Psoas muscle (tissue), 8 donors: ENCODE measurements around the gene PRELP. TPM values are rescaled to one million over a fixed set of nuclear protein-coding genes. Genes with fewer than 3 reads are reported as not detected.
"Not testable (repeated sequence)": the region's sequence is repeated elsewhere in the genome, so short reads cannot be mapped to it uniquely, and the experiment has no call there.

Experiments
- ATAC-seq, 4 donors: fragments of 200-7000 bp; cut with Tn5 transposase; one replicate each; pipeline ENCODE4 v1.9.1; 2020; ENCODE audit warnings: moderate library complexity in 3 of 4, mild to moderate bottlenecking in 2 of 4
- DNase-seq, 2 donors: peaks; one replicate each; pipeline ENCODE4 v3.0.0-alpha.2; 2020
- H3K27ac ChIP-seq: fragments of 200-600 bp; one replicate; pipeline ENCODE4 v1.8.0; 2022
- H3K27me3 ChIP-seq, 3 donors: fragments of 200-600 bp in 1 of 3; one replicate each; pipeline versions ENCODE4 v1.6.1 to v1.8.0; 2013 to 2022; ENCODE audit warnings: low read length in 2 of 3, mild to moderate bottlenecking in 2 of 3, moderate library complexity in 1 of 3; ENCODE audit not compliant: insufficient read depth in 3 of 3
- H3K36me3 ChIP-seq, 2 donors: fragments of 200-600 bp in 1 of 2; one replicate each; pipeline versions ENCODE4 v1.6.1 to v1.8.0; 2013 to 2022; ENCODE audit warnings: low read depth in 1 of 2, mild to moderate bottlenecking in 1 of 2, moderate library complexity in 1 of 2; ENCODE audit not compliant: insufficient read depth in 1 of 2
- H3K4me1 ChIP-seq: fragments of 200-600 bp; one replicate; pipeline ENCODE4 v1.8.0; 2022
- H3K4me3 ChIP-seq: fragments of 200-600 bp; one replicate; pipeline ENCODE4 v1.8.0; 2022; ENCODE audit warnings: mild to moderate bottlenecking
- H3K9me3 ChIP-seq: fragments of 200-600 bp; one replicate; pipeline ENCODE4 v1.8.0; 2022
- CTCF ChIP-seq: fragments of 200-600 bp; IDR thresholded peaks from one replicate; pipeline ENCODE4 v1.8.0; 2022; ENCODE audit warnings: antibody characterized with exemption
- WGBS, 3 donors: extraction: QIAGEN DNeasy Blood & Tissue Kit; methylation state at CpG; one replicate each; pipeline versions ENCODE4 v1.1.6 to v1.1.7; 2013; 5-methylcytosine and 5-hydroxymethylcytosine counted together
- intact Hi-C, 2 donors: fragments of 100-400 bp; cut with DNase I; formaldehyde crosslinking; loops; one replicate each; pipeline versions ENCODE4 v1.11.0 to v1.14.2; 2022
- polyA plus RNA-seq, 3 donors: library from polyadenylated mRNA; stranded (reverse); fragments of 200-250 nt; gene quantifications; one replicate each; pipeline ENCODE4 v1.2.3, GENCODE V29; 2013
- total RNA-seq, 4 donors: library from RNA; stranded (reverse); fragmentation: NEBNext Ultra II Directional in 2 of 4; extraction: Animal tissue kit (Norgen Biotek cat#: 25700) in 2 of 4; gene quantifications; one replicate each; pipeline versions ENCODE4 v1.2.1 to v1.2.4, GENCODE V29; 2021 to 2023
- donor health status: healthy with polysubstance abuse.
- donor health status: DM: no; HTN: no; CAD: no; lungs with moderate emphysema.
- donor health status: Bipolar disorder and iron deficiency.
- donor health status: healthy.
- donor health status: DM: yes; HTN: yes; CAD: no.
- donor health status: DM: no; HTN: no; CAD: no.
- donor health status: DM: no; HTN: no; CAD: no.
- donor health status: DM: yes; HTN: yes; CAD: no.

Gene PRELP
- total and polyA plus RNA-seq, 7 donors, result 3.0 to 20.6 (median 6.6) TPM

- Histone ChIP-seq H3K4me3 (no peak overlapping the region), H3K9me3 (no peaks in the 10 kb centered on the region), H3K36me3 (no peaks in the 10 kb centered on the region), H3K27me3 (no peaks in the 10 kb centered on the region), H3K4me1 (peaks cover 7% of the 10 kb centered on the region), H3K27ac (no peak overlapping the region)
- DNase-seq (no peak), ATAC-seq (no peak)
- TF ChIP-seq CTCF, result no peak
- 58 to 78% (median 78%) methylated on average over 9 of the region's 9 CpGs for WGBS, 3 donors
- intact Hi-C loops, result no loop called here
Measured at GRCh38 chr1:203513585-203514031, 38.0 kb downstream of the PRELP start.

DNA sequence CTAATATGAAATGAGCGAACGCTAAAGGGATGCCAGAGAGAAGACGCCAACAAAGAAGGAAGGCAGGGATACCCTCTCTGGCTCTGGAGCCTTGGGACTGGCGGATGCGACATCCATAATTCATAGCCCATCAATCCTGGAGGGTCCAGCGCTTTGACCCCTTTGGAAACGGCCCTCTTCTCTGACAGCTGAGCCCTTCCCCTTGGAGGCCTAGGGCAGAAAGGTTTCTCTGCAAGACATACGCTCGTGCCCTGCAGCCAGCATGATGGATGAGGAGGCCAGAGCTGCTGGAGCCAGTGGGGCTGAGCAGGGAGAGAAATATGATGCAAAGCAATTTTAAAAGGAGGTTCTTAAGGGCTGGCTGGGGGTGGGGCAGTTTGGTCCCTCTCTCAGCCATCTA lies 40.6 kb downstream of the PRELP start:
- H3K27me3 ChIP-seq, result no peaks in the 10 kb centered on the region
- no peak overlapping the region for H3K4me3 ChIP-seq
- H3K27ac ChIP-seq, result no peak overlapping the region
- peaks cover 7% of the 10 kb centered on the region for H3K4me1 ChIP-seq
- no peaks in the 10 kb centered on the region for H3K9me3 ChIP-seq
- WGBS, 3 donors, result 92 to 94% (median 92%) methylated on average over 9 of the region's 9 CpGs
- intact Hi-C loops, result no loop called here
- ATAC-seq, result no peak
- no peaks in the 10 kb centered on the region for H3K36me3 ChIP-seq
- no peak for DNase-seq
- no peak for TF ChIP-seq CTCF

- no peak overlapping the region for H3K4me3 ChIP-seq
- H3K27ac ChIP-seq, result no peak overlapping the region
- DNase-seq (no peak), ATAC-seq (no peak)
- no peak for TF ChIP-seq CTCF
- intact Hi-C loops, result no loop called here
- no peaks in the 10 kb centered on the region for H3K36me3 ChIP-seq
- no peaks in the 10 kb centered on the region for H3K27me3 ChIP-seq
- peaks cover 7% of the 10 kb centered on the region for H3K4me1 ChIP-seq
- WGBS, 3 donors, result 70 to 73% (median 73%) methylated on average over 5 of the region's 5 CpGs
- H3K9me3 ChIP-seq, result no peaks in the 10 kb centered on the region
Measured at GRCh38 chr1:203516906-203517305, 41.3 kb downstream of the PRELP start.

- Histone ChIP-seq H3K27ac (no peak overlapping the region), H3K9me3 (no peaks in the 10 kb centered on the region), H3K36me3 (no peaks in the 10 kb centered on the region), H3K4me3 (no peak overlapping the region), H3K27me3 (no peaks in the 10 kb centered on the region), H3K4me1 (peaks cover 4% of the 10 kb centered on the region)
- ATAC-seq, result no peak
- no peak for TF ChIP-seq CTCF
- WGBS, 3 donors, result 82 to 87% (median 84%) methylated on average over 11 of the region's 11 CpGs
- DNase-seq, result no peak
- intact Hi-C loops, result no loop called here
Measured at GRCh38 chr1:203517426-203518110, 42.0 kb downstream of the PRELP start.

DNA sequence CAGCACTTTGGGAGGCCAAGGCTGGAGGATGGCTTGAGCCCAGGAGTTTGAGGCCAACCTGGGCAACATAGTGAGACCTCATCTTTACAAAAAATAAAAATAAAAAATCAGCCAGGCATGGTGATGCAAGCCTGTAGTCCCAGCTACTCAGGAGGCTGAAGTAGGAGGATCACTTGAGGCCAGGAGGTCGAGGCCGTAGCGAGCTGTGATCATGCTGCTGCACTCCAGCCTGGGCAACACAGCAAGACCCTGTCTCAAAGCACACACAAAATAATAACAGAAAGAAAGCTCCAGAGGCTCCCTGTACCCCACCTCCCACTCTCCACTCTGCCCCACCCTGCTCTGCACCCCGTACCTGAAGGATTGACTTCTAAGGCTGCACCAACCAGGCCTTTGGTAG lies 42.5 kb downstream of the PRELP start:
- H3K9me3 ChIP-seq, ATAC-seq, intact Hi-C loops, H3K4me1 ChIP-seq, DNase-seq, H3K4me3 ChIP-seq, H3K27me3 ChIP-seq, H3K36me3 ChIP-seq, H3K27ac ChIP-seq: not testable (repeated sequence)
- WGBS, 3 donors, result 85 to 97% (median 95%) methylated on average over 4 of the region's 4 CpGs
